ENCODE results near the gene NDUFAF7.
"Not testable (repeated sequence)": the region's sequence is repeated elsewhere in the genome, so short reads cannot be mapped to it uniquely, and the experiment has no call there.

NDUFAF7 gene

DNA sequence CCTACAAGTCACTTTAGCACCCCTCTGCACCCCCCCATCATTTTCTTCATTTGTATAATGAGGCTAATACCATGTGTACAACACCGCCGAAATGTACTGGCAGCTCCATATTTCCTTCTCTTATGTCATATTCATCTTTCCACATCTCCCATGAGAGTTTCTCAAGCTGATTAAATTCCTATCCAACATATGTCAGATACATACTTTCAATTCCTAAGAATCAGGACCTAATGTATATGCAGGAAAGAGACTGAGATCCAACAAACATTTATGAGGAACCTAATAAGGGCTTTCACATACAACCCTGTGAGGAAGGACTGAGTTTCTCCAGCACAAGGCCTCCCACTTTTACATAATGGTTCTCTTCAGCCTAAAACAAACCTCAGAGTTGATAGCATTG is 51.3 kb downstream of the NDUFAF7 start:
- Mint-ChIP-seq H3K9me3 (no peaks in the 10 kb centered on the region), H3K4me3 (no peak overlapping the region), H3K4me1 (peaks cover 5% of the 10 kb centered on the region), H3K27ac (no peak overlapping the region), H3K36me3 (ENCODE audit: low read depth) (peaks cover 26% of the 10 kb centered on the region), H3K27me3 (no peaks in the 10 kb centered on the region)
- ATAC-seq (no peak), DNase-seq (no peak)

GRCh38 chr2:37283207-37283606 is 51.7 kb downstream of the NDUFAF7 start:
- no peaks in the 10 kb centered on the region for H3K9me3 Mint-ChIP-seq
- DNase-seq (no peak), ATAC-seq (no peak)
- no peaks in the 10 kb centered on the region for H3K27me3 Mint-ChIP-seq
- H3K4me3 Mint-ChIP-seq, result no peak overlapping the region
- peaks cover 31% of the 10 kb centered on the region for H3K36me3 Mint-ChIP-seq (ENCODE audit: low read depth)
- H3K27ac Mint-ChIP-seq, result no peak overlapping the region
- peaks cover 5% of the 10 kb centered on the region for H3K4me1 Mint-ChIP-seq

GRCh38 chr2:37284381-37284780 is 52.9 kb downstream of the NDUFAF7 start:
- no peak overlapping the region for H3K4me3 Mint-ChIP-seq
- DNase-seq, result no peak
- H3K4me1 Mint-ChIP-seq, result peaks cover 5% of the 10 kb centered on the region
- ATAC-seq, result no peak
- no peak overlapping the region for H3K27ac Mint-ChIP-seq
- peaks cover 32% of the 10 kb centered on the region for H3K36me3 Mint-ChIP-seq (ENCODE audit: low read depth)
- no peaks in the 10 kb centered on the region for H3K9me3 Mint-ChIP-seq
- H3K27me3 Mint-ChIP-seq, result no peaks in the 10 kb centered on the region

DNA sequence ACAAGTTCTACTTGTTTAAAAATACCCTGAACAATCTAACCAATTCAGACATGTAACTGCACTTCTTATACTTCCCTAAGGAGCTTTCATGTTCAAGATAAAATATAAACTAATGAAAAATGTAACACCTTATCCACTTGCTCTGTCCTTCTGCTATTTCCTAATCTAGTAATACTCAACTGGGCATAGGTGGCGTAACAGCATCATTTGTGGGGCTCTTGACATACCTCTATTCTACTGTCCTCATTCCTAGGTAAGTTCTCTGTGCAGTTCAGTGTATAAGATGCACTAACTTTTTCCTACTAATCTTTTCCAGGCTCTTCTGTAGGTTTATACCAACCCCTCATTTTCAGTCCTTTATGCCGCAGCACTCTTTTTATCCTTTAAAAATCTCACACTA is 56.5 kb downstream of the NDUFAF7 start:
- DNase-seq (no peak), ATAC-seq (peak; percentile 71)
- peaks cover 3% of the 10 kb centered on the region for H3K4me1 Mint-ChIP-seq
- H3K9me3 Mint-ChIP-seq, result no peaks in the 10 kb centered on the region
- H3K4me3 Mint-ChIP-seq, result no peak overlapping the region
- H3K27ac Mint-ChIP-seq, result no peak overlapping the region
- peaks cover 33% of the 10 kb centered on the region for H3K36me3 Mint-ChIP-seq (ENCODE audit: low read depth)
- H3K27me3 Mint-ChIP-seq, result no peaks in the 10 kb centered on the region

DNA sequence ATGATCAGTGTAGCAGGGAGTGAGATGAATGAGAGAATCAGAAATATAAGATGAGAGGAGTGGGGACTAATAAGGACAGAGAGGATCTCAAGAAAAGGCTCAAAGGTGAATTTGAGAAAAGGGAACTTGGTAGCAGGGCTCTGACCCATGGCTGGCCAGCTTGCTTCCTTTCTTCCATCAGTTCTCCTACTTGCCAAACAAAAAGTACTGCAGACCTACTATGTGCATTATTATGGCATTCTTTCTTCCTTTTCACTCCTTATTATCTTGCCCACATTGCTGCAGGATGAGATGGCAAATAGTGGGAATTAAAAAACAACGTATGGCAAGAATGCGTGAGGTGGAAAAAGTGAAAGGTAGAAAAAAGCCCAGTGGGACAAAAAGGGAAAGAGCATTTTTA is 60.2 kb downstream of the NDUFAF7 start:
- no peak overlapping the region for H3K4me3 Mint-ChIP-seq
- peaks cover 6% of the 10 kb centered on the region for H3K4me1 Mint-ChIP-seq
- no peak overlapping the region for H3K27ac Mint-ChIP-seq
- H3K9me3 Mint-ChIP-seq, result no peaks in the 10 kb centered on the region
- no peak for DNase-seq
- peaks cover 26% of the 10 kb centered on the region for H3K36me3 Mint-ChIP-seq (ENCODE audit: low read depth)
- ATAC-seq, result no peak
- no peaks in the 10 kb centered on the region for H3K27me3 Mint-ChIP-seq

- not testable (repeated sequence) for H3K9me3 Mint-ChIP-seq, H3K4me3 Mint-ChIP-seq, DNase-seq, H3K27ac Mint-ChIP-seq, ATAC-seq, H3K27me3 Mint-ChIP-seq
- H3K36me3 Mint-ChIP-seq (ENCODE audit: low read depth), result peaks cover 22% of the 10 kb centered on the region
- H3K4me1 Mint-ChIP-seq, result peaks cover 15% of the 10 kb centered on the region
These were observed 63.4 kb downstream of the NDUFAF7 start for GRCh38 chr2:37294858-37295257.

- Mint-ChIP-seq H3K27ac (no peak overlapping the region), H3K27me3 (no peaks in the 10 kb centered on the region), H3K36me3 (ENCODE audit: low read depth) (peaks cover 24% of the 10 kb centered on the region), H3K4me3 (no peak overlapping the region), H3K9me3 (no peaks in the 10 kb centered on the region), H3K4me1 (peaks cover 20% of the 10 kb centered on the region)
- DNase-seq (no peak), ATAC-seq (no peak)
These were observed 64.1 kb downstream of the NDUFAF7 start for GRCh38 chr2:37295469-37296073.

DNA sequence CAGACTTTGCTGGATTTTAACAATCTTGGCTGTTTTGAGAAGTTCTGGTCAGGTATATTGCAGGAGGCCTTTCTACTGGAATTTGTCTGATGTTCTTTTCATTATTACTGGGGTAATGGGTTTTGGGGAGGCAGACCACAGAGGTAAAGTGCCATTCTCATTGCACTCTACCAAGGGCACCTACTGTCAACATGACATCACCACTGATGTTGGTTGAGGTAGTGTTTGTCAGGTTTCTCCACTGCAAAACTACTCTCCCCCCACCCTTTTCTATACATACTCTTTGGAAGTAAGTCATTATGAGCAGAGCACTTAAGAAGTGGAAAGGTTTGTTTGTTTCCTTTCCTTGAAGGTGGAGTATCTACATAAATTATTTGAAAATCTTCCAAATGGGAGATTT is 66.2 kb downstream of the NDUFAF7 start:
- H3K9me3 Mint-ChIP-seq, result peaks cover under 1% of the 10 kb centered on the region
- ATAC-seq, result peak; percentile 24
- H3K4me1 Mint-ChIP-seq, result peaks cover 29% of the 10 kb centered on the region
- H3K36me3 Mint-ChIP-seq (ENCODE audit: low read depth), result peaks cover 18% of the 10 kb centered on the region
- DNase-seq, result no peak
- no peaks in the 10 kb centered on the region for H3K27me3 Mint-ChIP-seq
- H3K4me3 Mint-ChIP-seq, result no peak overlapping the region
- no peak overlapping the region for H3K27ac Mint-ChIP-seq
